ENCODE results near the gene FCGR2B.

The FCGR2B gene

GRCh38 chr1:161718559-161719324 lies 55.8 kb downstream of the FCGR2B start:
- TF ChIP-seq POLR2AphosphoS5 (IDR thresholded peaks at IDR 0.05; ENCODE audit: low read depth) = no peak
- no peak for TF ChIP-seq REST (IDR thresholded peaks at IDR 0.05; ENCODE audit: insufficient replicate concordance, low read depth)
- TF ChIP-seq SPI1 (IDR thresholded peaks at IDR 0.05; ENCODE audit: borderline replicate concordance, low read depth) = peak; percentile 76; the same call in 1 of the 2 replicates
- no peak for TF ChIP-seq GABPA (IDR thresholded peaks at IDR 0.05; ENCODE audit: low read depth)
- no peak for TF ChIP-seq CTCF (IDR thresholded peaks at IDR 0.05; ENCODE audit: insufficient read depth, low read length)
- Histone ChIP-seq H3K27ac (replicated peaks) (no peak overlapping the region), H3K27me3 (ENCODE audit: insufficient read depth, poor library complexity, severe bottlenecking) (no peaks in the 10 kb centered on the region), H3K4me3 (replicated peaks; ENCODE audit: insufficient read depth, low read length) (no peak overlapping the region)
- no peak for DNase-seq (ENCODE audit: low read depth in 1 of 2, low spot score in 1 of 2)

GRCh38 chr1:161719325-161719611 lies 56.3 kb downstream of the FCGR2B start:
- Histone ChIP-seq H3K27ac (replicated peaks) (no peak overlapping the region), H3K27me3 (ENCODE audit: insufficient read depth, poor library complexity, severe bottlenecking) (no peaks in the 10 kb centered on the region), H3K4me3 (replicated peaks; ENCODE audit: insufficient read depth, low read length) (no peak overlapping the region)
- no peak for TF ChIP-seq REST (IDR thresholded peaks at IDR 0.05; ENCODE audit: insufficient replicate concordance, low read depth)
- TF ChIP-seq POLR2AphosphoS5 (IDR thresholded peaks at IDR 0.05; ENCODE audit: low read depth) = no peak
- TF ChIP-seq GABPA (IDR thresholded peaks at IDR 0.05; ENCODE audit: low read depth) = no peak
- no peak for TF ChIP-seq SPI1 (IDR thresholded peaks at IDR 0.05; ENCODE audit: borderline replicate concordance, low read depth)
- TF ChIP-seq CTCF (IDR thresholded peaks at IDR 0.05; ENCODE audit: insufficient read depth, low read length) = no peak
- DNase-seq (ENCODE audit: low read depth in 1 of 2, low spot score in 1 of 2) = no peak

- TF ChIP-seq POLR2AphosphoS5 (IDR thresholded peaks at IDR 0.05; ENCODE audit: low read depth) = no peak
- TF ChIP-seq SPI1 (IDR thresholded peaks at IDR 0.05; ENCODE audit: borderline replicate concordance, low read depth) = no peak
- TF ChIP-seq REST (IDR thresholded peaks at IDR 0.05; ENCODE audit: insufficient replicate concordance, low read depth) = no peak
- TF ChIP-seq CTCF (IDR thresholded peaks at IDR 0.05; ENCODE audit: insufficient read depth, low read length) = no peak
- TF ChIP-seq GABPA (IDR thresholded peaks at IDR 0.05; ENCODE audit: low read depth) = no peak
- no peaks in the 10 kb centered on the region for H3K27me3 ChIP-seq (ENCODE audit: insufficient read depth, poor library complexity, severe bottlenecking)
- no peak overlapping the region for H3K27ac ChIP-seq (replicated peaks)
- no peak overlapping the region for H3K4me3 ChIP-seq (replicated peaks; ENCODE audit: insufficient read depth, low read length)
- no peak for DNase-seq (ENCODE audit: low read depth in 1 of 2, low spot score in 1 of 2)
These were observed 57.5 kb downstream of the FCGR2B start for GRCh38 chr1:161720422-161720821.
